Activated T-helper 1 cell treated with Interleukin-2 at 50 U/mL for 16 hours (primary cell): ENCODE measurements around the gene MDP1.
"Not testable (repeated sequence)": the region's sequence is repeated elsewhere in the genome, so short reads cannot be mapped to it uniquely, and the experiment has no call there.

ENCODE experiments used
- DNase-seq: peaks from one replicate; pipeline ENCODE4 v3.0.0-alpha.2; 2020; ENCODE audit warnings: low read depth

MDP1 gene

GRCh38 chr14:24250354-24250753, 34.5 kb upstream of the MDP1 start:
- DNase-seq, result no peak

- no peak for DNase-seq
Observed at GRCh38 chr14:24249230-24250021, 33.6 kb upstream of the MDP1 start.

- DNase-seq, result no peak
Observed at GRCh38 chr14:24247422-24247821, 31.6 kb upstream of the MDP1 start.

GRCh38 chr14:24246765-24247212, 30.9 kb upstream of the MDP1 start:
- DNase-seq, result no peak

GRCh38 chr14:24245350-24245749, 29.5 kb upstream of the MDP1 start:
- DNase-seq, result not testable (repeated sequence)

- DNase-seq, result no peak
Observed at GRCh38 chr14:24243336-24243836, 27.5 kb upstream of the MDP1 start.

GRCh38 chr14:24241829-24242443, 26.1 kb upstream of the MDP1 start:
- peak; percentile 88 for DNase-seq

GRCh38 chr14:24240110-24240918, 24.4 kb upstream of the MDP1 start:
- DNase-seq, result no peak

GRCh38 chr14:24238527-24239037, 22.7 kb upstream of the MDP1 start:
- no peak for DNase-seq

GRCh38 chr14:24238123-24238522, 22.3 kb upstream of the MDP1 start:
- DNase-seq, result no peak

- no peak for DNase-seq
Observed at GRCh38 chr14:24237463-24237955, 21.6 kb upstream of the MDP1 start.

- DNase-seq, result no peak
Observed at GRCh38 chr14:24236689-24237462, 21.0 kb upstream of the MDP1 start.

GRCh38 chr14:24235804-24236688, 20.2 kb upstream of the MDP1 start:
- DNase-seq, result no peak

GRCh38 chr14:24234095-24235005, 18.5 kb upstream of the MDP1 start:
- no peak for DNase-seq

- no peak for DNase-seq
Observed at GRCh38 chr14:24233538-24233866, 17.6 kb upstream of the MDP1 start.

- DNase-seq, result no peak
Observed at GRCh38 chr14:24232645-24233537, 17.0 kb upstream of the MDP1 start, which contains the start of gene GMPR2. GMPR2 (plus strand) TSS chr14:24232929; CDS start chr14:24233254, 325 bp downstream.

GRCh38 chr14:24232121-24232644, 16.3 kb upstream of the MDP1 start, which contains the start of gene NEDD8:
NEDD8 (minus strand) TSS chr14:24232367; CDS start chr14:24232267, 100 bp downstream.
- peak; percentile 76 for DNase-seq
